ENCODE data around the gene OPCML.

OPCML gene

DNA sequence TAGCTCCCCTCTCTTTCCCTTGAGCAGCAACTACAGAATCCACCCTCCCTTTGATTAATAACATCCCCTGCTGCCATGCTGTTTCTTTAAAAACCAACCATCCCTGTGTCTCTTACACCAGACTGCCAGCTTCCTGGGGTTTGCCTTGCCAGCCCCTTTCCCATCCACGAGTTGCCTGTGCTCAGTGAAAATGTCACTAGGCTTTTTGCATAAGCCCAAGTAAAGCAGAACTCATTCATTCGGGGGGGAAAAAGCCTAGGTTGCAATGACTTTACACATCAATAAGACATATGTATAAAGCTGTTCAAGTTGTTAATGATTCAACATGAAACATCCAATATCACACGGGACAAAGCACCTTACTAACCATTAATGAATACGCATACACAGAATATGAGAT is 398.7 kb downstream of the OPCML start:
- DNase-seq (ENCODE audit: low read depth in 2 of 2): no peak

- no peak for DNase-seq (ENCODE audit: low read depth in 2 of 2)
Measured at GRCh38 chr11:133133050-133133449, 399.3 kb downstream of the OPCML start.

DNA sequence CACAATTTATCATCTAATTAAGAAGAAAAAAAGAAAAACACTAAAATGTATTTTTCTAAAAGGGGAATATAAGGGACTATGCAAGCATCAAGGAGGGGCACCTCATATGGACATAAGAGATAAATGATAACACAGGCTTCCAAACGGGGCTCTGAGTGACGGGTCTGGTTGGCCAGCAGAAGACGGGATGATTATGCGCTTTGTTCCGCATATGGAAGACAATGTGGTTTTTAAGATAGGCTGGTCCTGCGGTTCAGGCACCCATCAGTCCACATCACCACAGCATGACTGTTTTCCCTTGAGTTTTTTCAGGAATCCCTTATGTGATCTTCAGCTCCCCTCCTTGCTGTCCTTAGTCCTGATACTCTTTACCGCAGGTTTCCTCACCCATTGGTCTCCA is 404.6 kb downstream of the OPCML start:
- DNase-seq (ENCODE audit: low read depth in 2 of 2): no peak

DNA sequence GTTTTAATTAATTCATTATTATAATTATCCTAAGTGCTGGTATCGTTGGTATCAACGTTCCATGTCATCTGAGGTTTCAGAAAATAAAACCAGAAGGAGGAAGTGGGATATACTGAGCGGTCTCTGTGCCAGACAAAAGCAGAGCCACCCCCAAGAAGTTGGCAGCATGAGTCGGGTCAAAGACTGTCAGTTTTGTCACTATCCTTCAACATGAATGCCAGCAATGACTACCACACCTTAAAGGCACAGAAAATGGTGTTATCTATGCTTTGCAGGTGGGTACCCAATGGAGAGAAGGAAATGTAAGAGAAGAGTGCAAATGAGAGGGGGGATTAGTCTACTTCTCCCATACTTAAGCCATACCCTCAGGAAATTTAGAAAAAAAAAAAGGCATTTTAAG is 408.5 kb downstream of the OPCML start:
- DNase-seq (ENCODE audit: low read depth in 2 of 2): no peak

DNA sequence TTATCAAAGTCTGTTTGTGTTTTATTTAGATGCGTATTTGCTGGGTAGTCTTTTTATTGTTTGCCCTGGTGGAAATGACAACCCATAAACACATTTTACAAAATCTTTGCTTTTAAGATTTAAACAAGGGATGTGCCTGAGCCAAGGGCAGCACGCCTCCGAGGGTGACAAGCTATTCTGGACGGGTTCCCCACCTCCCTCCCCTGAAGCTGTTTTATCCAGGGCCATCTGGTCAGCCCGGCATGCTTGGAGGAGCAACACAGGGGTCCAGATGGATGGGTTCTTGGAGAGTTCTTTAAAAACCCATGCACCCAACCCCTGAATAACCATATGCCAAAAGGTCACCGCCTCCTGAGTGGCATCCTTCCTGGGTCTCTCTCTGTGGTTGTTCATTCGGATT is 408.9 kb downstream of the OPCML start:
- DNase-seq (ENCODE audit: low read depth in 2 of 2): no peak

DNA sequence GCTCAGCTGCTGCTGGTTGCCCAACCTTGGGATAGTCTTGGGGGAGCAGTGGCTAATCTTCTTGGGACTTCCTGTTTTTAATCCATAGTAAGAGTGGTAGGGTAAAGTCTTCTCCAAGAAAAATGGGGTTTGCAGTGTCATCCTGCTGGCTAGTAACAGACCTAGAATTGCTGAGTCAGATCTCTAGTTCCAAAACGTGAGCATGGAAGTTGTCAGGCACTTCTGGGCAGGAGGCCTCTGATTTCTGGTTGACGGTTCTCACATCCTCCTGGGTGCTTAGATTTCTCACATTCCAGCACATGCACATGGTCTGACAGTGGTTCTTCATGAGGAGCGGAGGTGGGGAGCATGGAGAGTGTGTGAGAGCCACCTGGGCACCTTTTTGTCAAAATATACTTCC is 410.0 kb downstream of the OPCML start:
- no peak for DNase-seq (ENCODE audit: low read depth in 2 of 2)

DNA sequence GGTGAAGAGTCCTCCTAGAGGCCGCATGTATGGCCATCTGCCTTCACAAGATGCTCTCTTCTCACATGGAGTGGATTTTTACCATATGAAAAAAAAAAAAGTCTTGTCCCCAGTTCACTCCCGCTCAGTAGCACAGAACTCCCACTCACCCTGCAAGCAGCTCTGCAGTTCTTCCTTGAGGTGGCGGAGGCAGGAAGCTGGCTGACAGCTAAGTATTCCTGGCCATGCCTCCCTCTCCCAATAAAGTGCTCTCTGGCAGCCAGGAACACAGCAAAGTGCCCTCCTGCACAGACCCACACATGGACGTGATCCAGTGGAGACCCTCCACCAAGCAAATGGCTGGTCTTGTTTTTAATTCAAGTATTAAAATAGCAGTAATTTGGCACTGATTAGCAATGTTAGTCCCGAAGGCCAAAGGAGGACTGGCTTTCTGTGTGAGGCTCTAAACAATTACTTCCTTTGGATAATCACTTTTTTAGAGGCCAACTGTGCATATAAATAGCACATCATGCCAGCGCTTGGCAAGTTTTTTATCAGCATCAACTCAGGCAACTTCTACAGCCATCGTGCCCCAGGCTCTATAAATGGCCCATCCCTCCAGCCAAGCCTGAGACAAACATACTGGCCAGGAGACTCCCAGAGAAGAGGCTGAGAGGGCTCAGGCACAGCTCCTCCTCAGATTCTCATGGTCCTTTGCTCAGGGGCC is 413.6 kb downstream of the OPCML start:
- no peak for DNase-seq (ENCODE audit: low read depth in 2 of 2)

DNA sequence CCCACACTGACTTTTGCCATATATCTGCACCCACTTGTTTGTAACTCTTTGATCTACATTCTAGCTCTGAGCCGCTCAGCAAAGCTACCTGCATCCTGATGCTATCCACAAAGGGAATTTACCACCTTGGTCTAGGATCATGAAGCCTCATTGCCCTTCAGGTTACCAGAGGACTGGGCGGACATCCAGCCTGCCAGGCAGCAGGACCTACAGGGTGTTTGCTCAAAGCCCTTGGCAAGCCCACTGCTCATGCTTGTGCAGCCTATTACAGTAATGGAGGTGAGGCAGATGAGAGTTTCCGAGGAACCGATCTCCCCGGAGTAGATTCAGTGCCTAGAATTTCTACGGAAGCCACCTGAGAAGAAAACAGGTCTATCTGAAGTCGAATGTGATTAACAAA is 417.2 kb downstream of the OPCML start:
- no peak for DNase-seq (ENCODE audit: low read depth in 2 of 2)

GRCh38 chr11:133107763-133108162 is 424.5 kb downstream of the OPCML start:
- DNase-seq (ENCODE audit: low read depth in 2 of 2): no peak

DNA sequence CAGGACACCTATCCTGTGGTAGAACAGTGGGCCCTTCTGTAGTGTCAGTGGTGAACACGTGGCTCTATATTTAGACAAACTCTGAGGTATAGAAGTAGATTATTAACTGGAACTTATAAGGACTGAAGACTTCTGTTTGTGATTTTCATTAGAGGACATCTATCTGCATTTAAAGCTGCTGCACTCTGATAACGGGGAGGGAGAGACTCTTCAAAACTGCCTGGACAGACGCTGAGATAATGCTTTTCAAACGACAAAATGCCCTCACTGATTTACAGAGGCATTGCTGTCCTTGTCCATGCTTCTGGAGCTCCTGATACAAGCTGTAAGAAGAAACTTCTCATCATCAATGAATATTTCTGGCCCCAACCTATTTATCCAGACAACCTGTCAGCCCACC is 425.2 kb downstream of the OPCML start:
- no peak for DNase-seq (ENCODE audit: low read depth in 2 of 2)

GRCh38 chr11:133106417-133106816 is 425.9 kb downstream of the OPCML start:
- DNase-seq (ENCODE audit: low read depth in 2 of 2): no peak

GRCh38 chr11:133104009-133104744 is 428.1 kb downstream of the OPCML start:
- DNase-seq (ENCODE audit: low read depth in 2 of 2): no peak

DNA sequence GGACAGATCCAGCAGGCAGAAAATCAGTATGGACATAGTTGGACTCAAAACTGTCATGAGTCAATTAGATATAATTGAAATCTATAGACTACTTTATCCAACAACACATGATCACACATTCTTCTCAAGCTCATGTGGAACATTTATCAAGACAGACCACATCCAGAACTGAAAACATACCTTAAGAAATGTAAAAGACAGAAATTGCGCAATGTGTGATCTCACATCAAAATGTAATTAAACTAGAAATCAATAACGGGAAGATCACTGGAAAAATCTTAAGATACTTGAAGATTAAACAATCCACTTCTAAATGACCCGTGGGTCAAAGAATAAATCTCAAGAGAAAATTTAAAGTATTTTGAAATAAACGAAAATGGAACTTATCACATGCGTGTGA is 435.3 kb downstream of the OPCML start:
- DNase-seq (ENCODE audit: low read depth in 2 of 2): no peak

DNA sequence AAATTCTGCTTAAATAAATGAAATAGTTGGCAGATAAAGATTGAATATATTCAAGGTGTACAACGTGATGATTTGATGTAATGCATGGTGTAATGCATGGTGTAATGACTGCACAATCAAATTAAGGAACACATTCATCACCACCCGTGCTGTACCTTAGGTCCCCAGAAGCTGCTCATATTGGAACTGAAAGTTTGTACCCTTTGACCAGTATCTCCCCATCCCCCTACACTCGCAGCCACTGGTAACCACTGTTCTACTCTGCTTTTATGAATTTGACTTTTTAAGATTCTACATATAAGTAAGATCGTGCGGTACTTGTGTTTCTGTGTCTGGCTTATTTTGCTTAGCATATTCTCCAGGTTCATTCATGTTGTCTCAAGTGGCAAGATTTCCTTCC is 445.8 kb downstream of the OPCML start:
- no peak for DNase-seq (ENCODE audit: low read depth in 2 of 2)

DNA sequence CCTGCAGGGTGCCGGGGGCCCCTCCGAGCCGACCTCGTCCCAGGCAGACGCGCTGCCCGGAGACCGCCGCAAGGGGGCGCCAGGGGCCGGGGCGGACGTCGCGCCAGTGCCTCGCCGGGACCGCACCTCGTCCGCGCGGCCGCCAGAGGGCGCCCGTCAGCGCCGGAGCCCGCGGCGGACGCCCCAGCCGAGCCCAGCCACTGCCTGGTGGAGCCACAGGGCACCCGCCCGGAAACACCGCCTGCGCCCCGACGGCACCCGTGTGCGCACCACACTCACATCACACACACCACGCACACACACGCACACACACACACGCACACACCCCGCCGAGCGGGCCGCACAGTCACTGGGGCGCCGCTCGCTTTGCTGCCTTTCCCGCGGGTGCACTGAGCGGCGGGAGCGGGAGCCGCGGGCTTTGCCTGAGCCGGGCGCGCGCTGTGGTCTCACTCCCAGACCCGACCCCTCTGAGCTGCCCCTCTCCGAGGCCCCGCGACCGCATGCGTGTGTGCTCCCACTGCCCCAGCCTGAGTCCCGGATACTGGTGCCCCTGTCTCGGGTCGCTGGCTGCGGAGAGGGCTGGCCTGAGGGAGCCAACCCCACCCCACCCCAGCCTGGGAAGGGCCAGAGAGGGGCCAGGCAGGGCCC is 449.3 kb downstream of the OPCML start:
- peak; percentile 61 to 66 for DNase-seq (ENCODE audit: low read depth in 2 of 2)

- DNase-seq (ENCODE audit: low read depth in 2 of 2): no peak
Measured at GRCh38 chr11:133082453-133082781, 449.9 kb downstream of the OPCML start.

DNA sequence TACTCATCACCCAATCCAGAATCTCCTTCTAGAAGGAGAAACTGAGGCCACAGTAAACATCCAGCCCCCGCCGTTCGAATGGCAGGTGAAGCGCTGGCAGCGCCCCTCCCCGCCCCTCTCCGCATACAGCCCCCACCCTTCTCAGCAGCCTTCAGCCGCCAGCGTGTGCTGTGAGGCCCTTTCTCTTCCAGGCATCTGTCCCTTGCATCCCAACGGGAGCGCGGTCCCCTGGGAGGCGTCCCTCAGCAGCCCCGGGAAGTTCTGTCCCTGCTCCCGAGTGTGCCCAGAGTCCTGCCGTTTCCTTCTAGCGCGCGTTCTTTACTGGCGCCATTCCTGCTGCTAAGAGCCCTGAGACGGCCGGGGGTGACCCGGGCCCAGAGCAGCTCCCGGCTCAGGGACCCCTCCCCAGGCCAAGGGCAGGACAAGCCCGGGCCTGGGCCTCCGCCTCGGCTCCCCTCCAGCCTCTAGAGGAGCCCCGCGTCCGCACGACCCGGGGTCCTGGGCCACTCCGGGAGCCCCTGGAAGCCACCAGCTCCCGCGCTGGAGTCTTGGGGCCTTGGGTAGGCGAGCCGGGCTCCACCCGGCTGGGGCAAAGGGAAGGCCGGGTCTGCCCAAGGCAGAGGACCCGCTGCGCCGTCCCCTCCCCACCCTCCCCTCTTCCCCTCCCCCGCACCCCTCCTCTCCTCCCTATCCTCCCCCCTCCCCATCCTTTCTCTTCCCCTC is 450.4 kb downstream of the OPCML start:
- DNase-seq (ENCODE audit: low read depth in 2 of 2): no peak

- DNase-seq (ENCODE audit: low read depth in 2 of 2): no peak
Measured at GRCh38 chr11:133081020-133081419, 451.3 kb downstream of the OPCML start.

GRCh38 chr11:133078591-133079404 is 453.5 kb downstream of the OPCML start:
- DNase-seq (ENCODE audit: low read depth in 2 of 2): peak in 1 of 2 donors; percentile 16

- no peak for DNase-seq (ENCODE audit: low read depth in 2 of 2)
Measured at GRCh38 chr11:133078012-133078411, 454.3 kb downstream of the OPCML start.

GRCh38 chr11:133075351-133075750 is 456.9 kb downstream of the OPCML start:
- DNase-seq (ENCODE audit: low read depth in 2 of 2): no peak
